Heart left ventricle (tissue), 16 donors: ENCODE results near the gene SH3RF3. TPM values are rescaled to one million over a fixed set of nuclear protein-coding genes. Genes with fewer than 3 reads are reported as not detected.

Experiments
- ATAC-seq, 4 donors: fragments of 200-7000 bp; cut with Tn5 transposase; one replicate each; pipeline ENCODE4 v1.9.1; 2020 to 2022; ENCODE audit warnings: moderate library complexity in 4 of 4, mild to moderate bottlenecking in 3 of 4, moderate number of reproducible peaks in 1 of 4
- DNase-seq, 5 donors: peaks; one replicate each; pipeline ENCODE4 v3.0.0-alpha.2; 2020
- H3K27ac ChIP-seq, 12 donors: fragments of 200-600 bp; sonication (generic) in 4 of 12; one replicate each; pipeline versions ENCODE4 v1.5.0 to v1.8.0; 2016 to 2022; ENCODE audit warnings: mild to moderate bottlenecking in 2 of 12
- H3K27me3 ChIP-seq, 9 donors: fragments of 200-600 bp; sonication (generic) in 2 of 9; one replicate each; pipeline versions ENCODE4 v1.5.1 to v1.8.0; 2016 to 2022; ENCODE audit warnings: mild to moderate bottlenecking in 3 of 9
- H3K36me3 ChIP-seq, 9 donors: fragments of 200-600 bp; sonication (generic) in 2 of 9; one replicate each; pipeline versions ENCODE4 v1.5.0 to v1.8.0; 2018 to 2022; ENCODE audit warnings: mild to moderate bottlenecking in 2 of 9
- H3K4me1 ChIP-seq, 12 donors: fragments of 200-600 bp; sonication (generic) in 4 of 12; one replicate each; pipeline versions ENCODE4 v1.5.0 to v1.8.0; 2016 to 2022; ENCODE audit warnings: mild to moderate bottlenecking in 3 of 12
- H3K4me3 ChIP-seq, 12 donors: fragments of 200-600 bp; sonication (generic) in 4 of 12; one replicate each; pipeline versions ENCODE4 v1.5.0 to v1.8.0; 2017 to 2022; ENCODE audit warnings: mild to moderate bottlenecking in 9 of 12, moderate library complexity in 4 of 12
- H3K9me3 ChIP-seq, 12 donors: fragments of 200-600 bp; sonication (generic) in 4 of 12; one replicate each; pipeline versions ENCODE4 v1.5.0 to v1.8.0; 2016 to 2022; ENCODE audit warnings: mild to moderate bottlenecking in 1 of 12
- CTCF ChIP-seq, 12 donors: fragments of 200-600 bp; sonication (generic) in 4 of 12; IDR thresholded peaks; one replicate each; pipeline versions ENCODE4 v1.5.0 to v1.8.0; 2018 to 2022; ENCODE audit warnings: antibody characterized with exemption in 12 of 12, mild to moderate bottlenecking in 5 of 12
- POLR2A ChIP-seq, 2 donors: fragments of 450-650 bp; IDR thresholded peaks; one replicate each; pipeline ENCODE4 v1.6.1; 2017; ENCODE audit warnings: antibody characterized with exemption in 2 of 2, mild to moderate bottlenecking in 2 of 2, moderate library complexity in 2 of 2
- WGBS, 4 donors: extraction: QIAGEN DNeasy Blood & Tissue Kit in 2 of 4; methylation state at CpG; one replicate each; pipeline versions ENCODE4 v1.1.5 to v1.1.7; 2013 to 2018; 5-methylcytosine and 5-hydroxymethylcytosine counted together
- intact Hi-C, 10 donors: fragments of 100-400 bp; cut with DNase I; formaldehyde crosslinking; loops; one replicate each; pipeline versions ENCODE4 v1.11.1 to v1.14.2; 2022
- polyA plus RNA-seq, 2 donors: library from polyadenylated mRNA; stranded (reverse); fragments of 200-250 nt; gene quantifications; one replicate each; pipeline ENCODE4 v1.2.3, GENCODE V29; 2013
- total RNA-seq, 9 donors: library from RNA; depleted of rRNA in 2 of 9; stranded (reverse); fragments of >200 nt in 2 of 9; fragmentation: NEBNext Ultra II Directional in 3 of 9; extraction: Animal tissue kit (Norgen Biotek cat#: 25700) in 3 of 9; gene quantifications; one replicate each; pipeline versions ENCODE4 v1.1.0 to v1.2.4, GENCODE V29; 2016 to 2023
- donor health status: ischemic (EF 13 %, LVEDD 7.1; RV severe dilation, severe dysfunction).
- donor health status: healthy with polysubstance abuse.
- donor health status: DM: no; HTN: yes; CAD: no.
- donor health status: DM: no; HTN: no; CAD: no.
- donor health status: ischemic (EF 25% LVEDD 6.9; RV normal size, moderate dysfunction).
- donor health status: ischemic (EF 25% LVEDD 5.7; RV mildly dilated, moderate dysfunction).
- donor health status: healthy.
- donor health status: DM: yes; HTN: yes; CAD: no.
- donor health status: ischemic (EF 35%, LVEDD 5.7; RV mildly dilated, moderate dysfunction).
- donor health status: nonischemic (EF 11% LVEDD 7.7; RV severe dilation, severe dysfunction).
- donor health status: DM: yes; HTN: yes; CAD: no.
- donor health status: PGD.
- donor health status: ischemic (EF 29% LVEDD 5.4; RV normal size, mild dysfunction).
- donor health status: nonischemic (EF 23%, LVEDD 6.1; RV moderate dilation, normal function).

The SH3RF3 gene
- total and polyA plus RNA-seq, 11 donors = 5.2 to 15.7 (median 7.9) TPM

- WGBS, 4 donors = 35 to 46% (median 39%) methylated on average over 13 of the region's 13 CpGs
- TF ChIP-seq POLR2A (IDR thresholded peaks at IDR 0.05) (no peak), CTCF (IDR thresholded peaks at IDR 0.05) (no peak)
- Histone ChIP-seq H3K36me3 (no peaks in the 10 kb centered on the region), H3K27ac (peak overlapping the region in 3 of 12 donors; percentile 37 to 61 (median 57)), H3K4me3 (no peak overlapping the region), H3K4me1 (peaks cover 9 to 44% (median 31%) of the 10 kb centered on the region in 12 donors), H3K9me3 (no peaks in the 10 kb centered on the region), H3K27me3 (no peaks in the 10 kb centered on the region)
- ATAC-seq = peak; percentile 34 to 59 (median 50)
- DNase-seq = no peak
- intact Hi-C loops = loop anchor here in 2 of 10 donors (5.0 to 10.0 kb wide), 2 partner anchors 78 to 136 kb away; no protein-coding TSS in a partner anchor
Observed at GRCh38 chr2:109348671-109349502, 219.9 kb downstream of the SH3RF3 start.

- H3K4me1 ChIP-seq = peaks cover 9 to 44% (median 31%) of the 10 kb centered on the region in 12 donors
- intact Hi-C loops = loop anchor here in 2 of 10 donors (5.0 to 10.0 kb wide), 2 partner anchors 78 to 135 kb away; no protein-coding TSS in a partner anchor
- DNase-seq = peak in 1 of 5 donors; percentile 60
Observed at GRCh38 chr2:109349503-109350465, 220.8 kb downstream of the SH3RF3 start.

GRCh38 chr2:109350526-109350925 is 221.5 kb downstream of the SH3RF3 start:
- DNase-seq (no peak), ATAC-seq (no peak)
- no peak for TF ChIP-seq POLR2A (IDR thresholded peaks at IDR 0.05)
- no peak for TF ChIP-seq CTCF (IDR thresholded peaks at IDR 0.05)
- Histone ChIP-seq H3K4me3 (no peak overlapping the region), H3K27ac (peak overlapping the region in 5 of 12 donors; percentile 2 to 51 (median 9)), H3K4me1 (peaks cover 9 to 44% (median 31%) of the 10 kb centered on the region in 12 donors), H3K36me3 (no peaks in the 10 kb centered on the region), H3K27me3 (no peaks in the 10 kb centered on the region), H3K9me3 (no peaks in the 10 kb centered on the region)
- intact Hi-C loops = no loop called here
- 91 to 94% (median 94%) methylated on average over 7 to 8 of the region's 8 CpGs for WGBS, 4 donors

More at GRCh38 chr2:109349503-109350465, 220.8 kb downstream of the SH3RF3 start:
- H3K27me3 ChIP-seq = no peaks in the 10 kb centered on the region
- H3K36me3 ChIP-seq = no peaks in the 10 kb centered on the region
- no peak overlapping the region for H3K4me3 ChIP-seq
- TF ChIP-seq CTCF (IDR thresholded peaks at IDR 0.05) = peak in 2 of 12 donors; percentile 7 to 32
- no peak for TF ChIP-seq POLR2A (IDR thresholded peaks at IDR 0.05)
- H3K9me3 ChIP-seq = no peaks in the 10 kb centered on the region
- ATAC-seq = peak in 3 of 4 donors; percentile 27 to 49 (median 29)
- 77 to 81% (median 80%) methylated on average over 12 to 18 of the region's 18 CpGs for WGBS, 4 donors
- peak overlapping the region in 6 of 12 donors; percentile 4 to 61 (median 26) for H3K27ac ChIP-seq
